Measurements from ENCODE around the gene PLIN3. TPM values are rescaled to one million over a fixed set of nuclear protein-coding genes. Genes with fewer than 3 reads are reported as not detected.

PLIN3 gene
- total and polyA plus RNA-seq, 9 of the 15 experiments (the other 6 are each of a cell fraction or from before 2014, with no cell fraction given) = 7.5 to 75.6 (median 43.1) TPM

DNA sequence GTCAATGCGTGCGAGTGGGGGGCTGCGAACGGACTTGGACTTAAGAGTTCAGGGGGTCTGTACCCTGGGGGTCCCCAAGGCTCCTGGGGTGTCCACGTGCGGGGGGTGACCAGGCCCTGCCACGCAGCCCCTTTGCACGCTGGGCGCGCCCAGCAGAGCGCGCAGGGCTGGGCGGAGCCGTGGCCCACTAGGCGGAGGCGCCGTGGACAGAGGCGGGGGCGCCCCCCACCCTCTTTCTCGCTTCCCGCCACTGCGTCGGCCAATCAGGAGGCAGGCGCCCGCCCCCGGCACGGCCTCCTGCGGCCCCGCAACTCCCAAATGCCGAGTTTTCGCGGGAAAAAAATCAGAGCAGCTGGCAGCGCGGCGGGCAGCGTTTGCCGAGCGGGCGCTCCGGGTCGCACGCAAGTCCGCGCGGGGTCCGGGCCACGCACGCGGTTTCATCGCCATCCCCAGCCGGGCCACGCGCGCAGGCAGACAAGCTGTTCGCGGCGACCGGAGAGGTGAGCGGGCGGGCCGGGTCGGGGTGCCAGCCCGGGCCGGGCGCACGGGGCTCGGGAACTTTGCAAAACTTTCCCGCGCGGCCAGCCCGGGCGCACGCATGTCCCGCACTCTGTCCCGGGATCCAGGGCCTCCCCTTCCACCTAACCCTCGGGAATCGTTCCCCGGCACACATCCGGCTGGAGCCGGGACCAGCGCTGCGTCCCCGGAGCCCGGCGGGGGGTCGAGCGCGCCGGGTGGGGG is 41.9 kb upstream of the PLIN3 start, which contains the start of gene UHRF1 (continued):
- TF ChIP-seq, protein P1, sequence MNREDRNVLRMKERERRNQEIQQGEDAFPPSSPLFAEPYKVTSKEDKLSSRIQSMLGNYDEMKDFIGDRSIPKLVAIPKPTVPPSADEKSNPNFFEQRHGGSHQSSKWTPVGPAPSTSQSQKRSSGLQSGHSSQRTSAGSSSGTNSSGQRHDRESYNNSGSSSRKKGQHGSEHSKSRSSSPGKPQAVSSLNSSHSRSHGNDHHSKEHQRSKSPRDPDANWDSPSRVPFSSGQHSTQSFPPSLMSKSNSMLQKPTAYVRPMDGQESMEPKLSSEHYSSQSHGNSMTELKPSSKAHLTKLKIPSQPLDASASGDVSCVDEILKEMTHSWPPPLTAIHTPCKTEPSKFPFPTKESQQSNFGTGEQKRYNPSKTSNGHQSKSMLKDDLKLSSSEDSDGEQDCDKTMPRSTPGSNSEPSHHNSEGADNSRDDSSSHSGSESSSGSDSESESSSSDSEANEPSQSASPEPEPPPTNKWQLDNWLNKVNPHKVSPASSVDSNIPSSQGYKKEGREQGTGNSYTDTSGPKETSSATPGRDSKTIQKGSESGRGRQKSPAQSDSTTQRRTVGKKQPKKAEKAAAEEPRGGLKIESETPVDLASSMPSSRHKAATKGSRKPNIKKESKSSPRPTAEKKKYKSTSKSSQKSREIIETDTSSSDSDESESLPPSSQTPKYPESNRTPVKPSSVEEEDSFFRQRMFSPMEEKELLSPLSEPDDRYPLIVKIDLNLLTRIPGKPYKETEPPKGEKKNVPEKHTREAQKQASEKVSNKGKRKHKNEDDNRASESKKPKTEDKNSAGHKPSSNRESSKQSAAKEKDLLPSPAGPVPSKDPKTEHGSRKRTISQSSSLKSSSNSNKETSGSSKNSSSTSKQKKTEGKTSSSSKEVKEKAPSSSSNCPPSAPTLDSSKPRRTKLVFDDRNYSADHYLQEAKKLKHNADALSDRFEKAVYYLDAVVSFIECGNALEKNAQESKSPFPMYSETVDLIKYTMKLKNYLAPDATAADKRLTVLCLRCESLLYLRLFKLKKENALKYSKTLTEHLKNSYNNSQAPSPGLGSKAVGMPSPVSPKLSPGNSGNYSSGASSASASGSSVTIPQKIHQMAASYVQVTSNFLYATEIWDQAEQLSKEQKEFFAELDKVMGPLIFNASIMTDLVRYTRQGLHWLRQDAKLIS (CRISPR knock-in tag; IDR thresholded peaks at IDR 0.05) = peak; percentile 49; the same call in 1 of the 2 replicates
- TF ChIP-seq CTBP1 (IDR thresholded peaks at IDR 0.05; ENCODE audit: borderline replicate concordance) = peak; percentile 66; the same call in 1 of the 2 replicates
- TF ChIP-seq, protein P2, sequence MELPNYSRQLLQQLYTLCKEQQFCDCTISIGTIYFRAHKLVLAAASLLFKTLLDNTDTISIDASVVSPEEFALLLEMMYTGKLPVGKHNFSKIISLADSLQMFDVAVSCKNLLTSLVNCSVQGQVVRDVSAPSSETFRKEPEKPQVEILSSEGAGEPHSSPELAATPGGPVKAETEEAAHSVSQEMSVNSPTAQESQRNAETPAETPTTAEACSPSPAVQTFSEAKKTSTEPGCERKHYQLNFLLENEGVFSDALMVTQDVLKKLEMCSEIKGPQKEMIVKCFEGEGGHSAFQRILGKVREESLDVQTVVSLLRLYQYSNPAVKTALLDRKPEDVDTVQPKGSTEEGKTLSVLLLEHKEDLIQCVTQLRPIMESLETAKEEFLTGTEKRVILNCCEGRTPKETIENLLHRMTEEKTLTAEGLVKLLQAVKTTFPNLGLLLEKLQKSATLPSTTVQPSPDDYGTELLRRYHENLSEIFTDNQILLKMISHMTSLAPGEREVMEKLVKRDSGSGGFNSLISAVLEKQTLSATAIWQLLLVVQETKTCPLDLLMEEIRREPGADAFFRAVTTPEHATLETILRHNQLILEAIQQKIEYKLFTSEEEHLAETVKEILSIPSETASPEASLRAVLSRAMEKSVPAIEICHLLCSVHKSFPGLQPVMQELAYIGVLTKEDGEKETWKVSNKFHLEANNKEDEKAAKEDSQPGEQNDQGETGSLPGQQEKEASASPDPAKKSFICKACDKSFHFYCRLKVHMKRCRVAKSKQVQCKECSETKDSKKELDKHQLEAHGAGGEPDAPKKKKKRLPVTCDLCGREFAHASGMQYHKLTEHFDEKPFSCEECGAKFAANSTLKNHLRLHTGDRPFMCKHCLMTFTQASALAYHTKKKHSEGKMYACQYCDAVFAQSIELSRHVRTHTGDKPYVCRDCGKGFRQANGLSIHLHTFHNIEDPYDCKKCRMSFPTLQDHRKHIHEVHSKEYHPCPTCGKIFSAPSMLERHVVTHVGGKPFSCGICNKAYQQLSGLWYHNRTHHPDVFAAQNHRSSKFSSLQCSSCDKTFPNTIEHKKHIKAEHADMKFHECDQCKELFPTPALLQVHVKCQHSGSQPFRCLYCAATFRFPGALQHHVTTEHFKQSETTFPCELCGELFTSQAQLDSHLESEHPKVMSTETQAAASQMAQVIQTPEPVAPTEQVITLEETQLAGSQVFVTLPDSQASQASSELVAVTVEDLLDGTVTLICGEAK (IDR thresholded peaks at IDR 0.05) = 0 out of 2 replicates have a peak, but pooled peaks have one; percentile 35
- TF ChIP-seq, protein P2 (CRISPR knock-in tag; IDR thresholded peaks at IDR 0.05) = no peak
- peak; percentile 74; the same call in 1 of the 2 replicates for TF ChIP-seq GABPB1 (CRISPR knock-in tag; IDR thresholded peaks at IDR 0.05)
- TF ChIP-seq TEAD1 (CRISPR knock-in tag; IDR thresholded peaks at IDR 0.05) = peak in 1 of 2 experiments; percentile 21; a peak in 1 of 4 replicates
- no peak for TF ChIP-seq ZFPM2 (CRISPR knock-in tag; IDR thresholded peaks at IDR 0.05)
- TF ChIP-seq MEIS2 (IDR thresholded peaks at IDR 0.05; ENCODE audit: partially characterized antibody) = no peak
- TF ChIP-seq ZNF584 (CRISPR knock-in tag; IDR thresholded peaks at IDR 0.05; ENCODE audit: low read depth) = no peak
- peak; percentile 50 for TF ChIP-seq ZFX (CRISPR knock-in tag; IDR thresholded peaks at IDR 0.05)
- peak; percentile 81 for TF ChIP-seq FIP1L1 (IDR thresholded peaks at IDR 0.05; ENCODE audit: low read depth, low read length, poor library complexity, severe bottlenecking)
- TF ChIP-seq, protein P3, sequence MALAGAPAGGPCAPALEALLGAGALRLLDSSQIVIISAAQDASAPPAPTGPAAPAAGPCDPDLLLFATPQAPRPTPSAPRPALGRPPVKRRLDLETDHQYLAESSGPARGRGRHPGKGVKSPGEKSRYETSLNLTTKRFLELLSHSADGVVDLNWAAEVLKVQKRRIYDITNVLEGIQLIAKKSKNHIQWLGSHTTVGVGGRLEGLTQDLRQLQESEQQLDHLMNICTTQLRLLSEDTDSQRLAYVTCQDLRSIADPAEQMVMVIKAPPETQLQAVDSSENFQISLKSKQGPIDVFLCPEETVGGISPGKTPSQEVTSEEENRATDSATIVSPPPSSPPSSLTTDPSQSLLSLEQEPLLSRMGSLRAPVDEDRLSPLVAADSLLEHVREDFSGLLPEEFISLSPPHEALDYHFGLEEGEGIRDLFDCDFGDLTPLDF (CRISPR knock-in tag; IDR thresholded peaks at IDR 0.05) = peak; percentile 75; the same call in 1 of the 2 replicates

All from K562 (cell line).